LNCaP clone FGC (cell line): ENCODE measurements around the gene PPIE.

ENCODE experiments used
- DNase-seq: peaks from one replicate; pipeline ENCODE4 v3.0.0-alpha.2; 2011; ENCODE audit warnings: low read depth
- H3K4me3 ChIP-seq: 2 replicates; pipeline ENCODE4 v1.5.1; 2011; ENCODE audit warnings: mild to moderate bottlenecking, low read depth, low read length, control low read depth
- TF ChIP-seq, protein P1 (sequence below): IDR thresholded peaks from 2 replicates; pipeline ENCODE4 v1.5.1; 2012; ENCODE audit warnings: mild to moderate bottlenecking; ENCODE audit not compliant: control insufficient read depth, insufficient read depth; ENCODE audit errors: extremely low read depth

Gene PPIE

GRCh38 chr1:39808784-39809517 lies 70.3 kb downstream of the PPIE start:
- no peak for DNase-seq
- TF ChIP-seq, protein P1, sequence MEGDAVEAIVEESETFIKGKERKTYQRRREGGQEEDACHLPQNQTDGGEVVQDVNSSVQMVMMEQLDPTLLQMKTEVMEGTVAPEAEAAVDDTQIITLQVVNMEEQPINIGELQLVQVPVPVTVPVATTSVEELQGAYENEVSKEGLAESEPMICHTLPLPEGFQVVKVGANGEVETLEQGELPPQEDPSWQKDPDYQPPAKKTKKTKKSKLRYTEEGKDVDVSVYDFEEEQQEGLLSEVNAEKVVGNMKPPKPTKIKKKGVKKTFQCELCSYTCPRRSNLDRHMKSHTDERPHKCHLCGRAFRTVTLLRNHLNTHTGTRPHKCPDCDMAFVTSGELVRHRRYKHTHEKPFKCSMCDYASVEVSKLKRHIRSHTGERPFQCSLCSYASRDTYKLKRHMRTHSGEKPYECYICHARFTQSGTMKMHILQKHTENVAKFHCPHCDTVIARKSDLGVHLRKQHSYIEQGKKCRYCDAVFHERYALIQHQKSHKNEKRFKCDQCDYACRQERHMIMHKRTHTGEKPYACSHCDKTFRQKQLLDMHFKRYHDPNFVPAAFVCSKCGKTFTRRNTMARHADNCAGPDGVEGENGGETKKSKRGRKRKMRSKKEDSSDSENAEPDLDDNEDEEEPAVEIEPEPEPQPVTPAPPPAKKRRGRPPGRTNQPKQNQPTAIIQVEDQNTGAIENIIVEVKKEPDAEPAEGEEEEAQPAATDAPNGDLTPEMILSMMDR = no peak
- no peak overlapping the region for H3K4me3 ChIP-seq

DNA sequence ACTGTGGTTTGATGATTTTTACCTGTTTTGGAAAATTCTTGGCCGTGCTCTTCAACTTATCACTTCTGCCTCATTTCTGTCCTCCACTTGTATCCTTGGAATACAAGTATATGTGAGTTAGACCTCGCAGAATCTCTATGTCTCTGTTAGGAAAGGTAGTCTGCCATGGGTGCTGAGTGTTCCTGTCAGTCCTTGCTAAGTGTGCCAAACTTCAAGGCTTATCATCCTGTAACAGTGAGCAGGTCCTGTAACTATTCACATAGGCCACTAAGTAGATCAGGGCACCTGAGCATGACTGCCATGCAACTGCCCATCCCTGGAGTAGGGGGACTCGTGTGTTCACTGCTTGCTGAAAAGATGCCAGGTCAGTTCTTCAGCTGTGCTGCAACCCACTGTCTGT lies 74.2 kb downstream of the PPIE start:
- DNase-seq = no peak
- TF ChIP-seq, protein P1 = no peak
- H3K4me3 ChIP-seq = no peak overlapping the region
